ENCODE measurements around the gene ITPR1.

Gene ITPR1

GRCh38 chr3:4492208-4493013, 737 bp upstream of the ITPR1 start:
- no peak for FAIRE-seq

GRCh38 chr3:4493941-4494894, 1.1 kb downstream of the ITPR1 start:
- no peak for FAIRE-seq

GRCh38 chr3:4494895-4495264, 1.7 kb downstream of the ITPR1 start:
- no peak for FAIRE-seq

GRCh38 chr3:4495294-4496086, 2.3 kb downstream of the ITPR1 start:
- no peak for FAIRE-seq

- no peak for FAIRE-seq
Observed at GRCh38 chr3:4496087-4496452, 2.9 kb downstream of the ITPR1 start.

GRCh38 chr3:4497005-4497692, 4.0 kb downstream of the ITPR1 start:
- FAIRE-seq = no peak

- no peak for FAIRE-seq
Observed at GRCh38 chr3:4497843-4498324, 4.7 kb downstream of the ITPR1 start.

- no peak for FAIRE-seq
Observed at GRCh38 chr3:4498446-4498845, 5.3 kb downstream of the ITPR1 start.

GRCh38 chr3:4501437-4501836, 8.3 kb downstream of the ITPR1 start:
- FAIRE-seq = no peak

- FAIRE-seq = no peak
Observed at GRCh38 chr3:4501927-4502326, 8.8 kb downstream of the ITPR1 start.

GRCh38 chr3:4503050-4503449, 9.9 kb downstream of the ITPR1 start:
- FAIRE-seq = no peak

- FAIRE-seq = no peak
Observed at GRCh38 chr3:4504340-4505261, 11.5 kb downstream of the ITPR1 start.

- no peak for FAIRE-seq
Observed at GRCh38 chr3:4505688-4506558, 12.8 kb downstream of the ITPR1 start.

- no peak for FAIRE-seq
Observed at GRCh38 chr3:4506559-4507023, 13.4 kb downstream of the ITPR1 start.

GRCh38 chr3:4507024-4507596, 14.0 kb downstream of the ITPR1 start:
- FAIRE-seq = no peak

- no peak for FAIRE-seq
Observed at GRCh38 chr3:4508048-4508981, 15.2 kb downstream of the ITPR1 start.

GRCh38 chr3:4509043-4509442, 15.9 kb downstream of the ITPR1 start:
- no peak for FAIRE-seq

GRCh38 chr3:4509983-4510755, 17.0 kb downstream of the ITPR1 start:
- no peak for FAIRE-seq

Measured in TTC549 (cell line).